K562 (cell line): Measurements from ENCODE around the gene NEXN. TPM values are rescaled to one million over a fixed set of nuclear protein-coding genes. Genes with fewer than 3 reads are reported as not detected.

ENCODE experiments used
- ATF6 ChIP-seq: sonication (generic); formaldehyde crosslinking; IDR thresholded peaks from 2 replicates; pipeline ENCODE4 v1.4.0; 2020; ENCODE audit warnings: mild to moderate bottlenecking, missing genetic modification reagents
- BACH1 ChIP-seq: fragments of 200-800 bp; sonication (Bioruptor generic); IDR thresholded peaks from 2 replicates; pipeline ENCODE4 v1.6.1; 2016; ENCODE audit warnings: missing genetic modification characterization, missing compliant biosample characterization
- BRD9 ChIP-seq: fragments of 450-650 bp; IDR thresholded peaks from 2 replicates; pipeline ENCODE4 v1.6.1; 2018; ENCODE audit warnings: low read depth; ENCODE audit not compliant: partially characterized antibody
- ELF1 ChIP-seq: fragments of 200-800 bp; sonication (Bioruptor generic); IDR thresholded peaks from 2 replicates; pipeline ENCODE4 v1.6.1; 2016; ENCODE audit warnings: missing genetic modification characterization, missing compliant biosample characterization
- ELK1 ChIP-seq: sonication (generic); formaldehyde crosslinking; IDR thresholded peaks from 2 replicates; pipeline ENCODE4 v1.8.1; 2022; ENCODE audit warnings: missing genetic modification reagents
- ETV5 ChIP-seq: sonication (generic); formaldehyde crosslinking; IDR thresholded peaks from 2 replicates; pipeline ENCODE4 v1.4.0; 2020; ENCODE audit warnings: low read depth, mild to moderate bottlenecking, missing genetic modification reagents
- HOMEZ ChIP-seq: fragments of 250-450 bp; sonication (Bioruptor Pico); IDR thresholded peaks from 2 replicates; pipeline ENCODE4 v1.4.0; 2020; ENCODE audit warnings: mild to moderate bottlenecking, moderate library complexity
- IRF9 ChIP-seq: fragments of 450-650 bp; IDR thresholded peaks from 2 replicates; pipeline ENCODE4 v1.6.1; 2016; ENCODE audit warnings: missing biosample characterization, missing genetic modification characterization
- KDM4B ChIP-seq, 2 experiments: fragments of 450-650 bp in 1 of 2; sonication (generic) in 1 of 2; IDR thresholded peaks; 2 replicates each; pipeline ENCODE4 v1.6.1; 2016 to 2017; ENCODE audit warnings: borderline replicate concordance in 2 of 2, antibody characterized with exemption in 1 of 2, low read depth in 1 of 2, mild to moderate bottlenecking in 1 of 2
- LCOR ChIP-seq: sonication (generic); formaldehyde crosslinking; IDR thresholded peaks from 2 replicates; pipeline ENCODE4 v1.8.0; 2022; ENCODE audit warnings: mild to moderate bottlenecking, missing genetic modification reagents
- MEF2D ChIP-seq: conservative IDR thresholded peaks from 2 replicates; pipeline ENCODE4 v1.6.1; 2016; ENCODE audit warnings: low read depth, missing genetic modification characterization, missing compliant biosample characterization
- PTRF ChIP-seq: fragments of 450-650 bp; IDR thresholded peaks from 2 replicates; pipeline ENCODE4 v1.6.1; 2016; ENCODE audit warnings: mild to moderate bottlenecking, missing genetic modification characterization, missing compliant biosample characterization
- SAP30 ChIP-seq: fragments of 200-600 bp; sonication (generic); IDR thresholded peaks from 2 replicates; pipeline ENCODE4 v1.6.1; 2012; ENCODE audit warnings: borderline replicate concordance, low read depth, mild to moderate bottlenecking, moderate library complexity, low read length, control low read depth, inconsistent platforms; ENCODE audit not compliant: insufficient read depth, poor library complexity, severe bottlenecking
- ZBTB5 ChIP-seq: fragments of 450-650 bp; IDR thresholded peaks from 2 replicates; pipeline ENCODE4 v1.6.1; 2017; ENCODE audit warnings: antibody characterized with exemption
- ZNF133 ChIP-seq: fragments of 250-450 bp; sonication (Bioruptor Pico); IDR thresholded peaks from 2 replicates; pipeline ENCODE4 v1.4.0; 2020; ENCODE audit warnings: mild to moderate bottlenecking
- ZNF143 ChIP-seq: sonication (generic); formaldehyde crosslinking; IDR thresholded peaks from 2 replicates; pipeline ENCODE4 v1.9.0; 2022; ENCODE audit warnings: mild to moderate bottlenecking, missing genetic modification reagents
- ZNF324 ChIP-seq: fragments of 250-450 bp; sonication (Bioruptor Pico); IDR thresholded peaks from 2 replicates; pipeline ENCODE4 v1.4.0; 2020; ENCODE audit warnings: mild to moderate bottlenecking
- ZNF57 ChIP-seq: fragments of 450-650 bp; formaldehyde crosslinking; IDR thresholded peaks from 2 replicates; pipeline ENCODE4 v1.4.0; 2020; ENCODE audit warnings: mild to moderate bottlenecking, moderate library complexity
- ZNF696 ChIP-seq: fragments of 250-450 bp; sonication (Bioruptor Pico); conservative IDR thresholded peaks from 2 replicates; pipeline ENCODE4 v1.4.0; 2020; ENCODE audit warnings: mild to moderate bottlenecking, moderate library complexity
- ZNF707 ChIP-seq: fragments of 250-450 bp; sonication (Bioruptor Pico); conservative IDR thresholded peaks from 2 replicates; pipeline ENCODE4 v1.8.0; 2022; ENCODE audit warnings: inconsistent platforms, mild to moderate bottlenecking, moderate library complexity
- polyA plus RNA-seq, 8 experiments: library from polyadenylated mRNA; depleted of rRNA in 4 of 8; stranded (reverse) in 5 of 8; unstranded in 3 of 8; fragments of >200 nt; fragmentation: Nextera tagmentation in 2 of 8; fragmentation: Illumina TruSeq in 1 of 8; extraction: Ambion mirVana in 2 of 8; extraction: Trizol in 1 of 8; gene quantifications; 2 replicates each; pipeline versions ENCODE4 v1.2.1 to v1.2.3, GENCODE V29; 2011 to 2014; ENCODE audit warnings: inconsistent platforms in 1 of 8, missing spikeins in 1 of 8
- total RNA-seq, 7 experiments: library from RNA; depleted of rRNA in 6 of 7; stranded (reverse); fragments of >200 nt in 6 of 7; fragmentation: Illumina TruSeq in 2 of 7; extraction: Trizol in 2 of 7; gene quantifications; 2 replicates each; pipeline versions ENCODE4 v1.2.1 to v1.2.3, GENCODE V29; 2011 to 2021; ENCODE audit warnings: low replicate concordance in 1 of 7

NEXN gene
- total and polyA plus RNA-seq, 9 of the 15 experiments (the other 6 are each of a cell fraction or from before 2014, with no cell fraction given), result 0.18 to 1.8 (median 0.76) TPM

GRCh38 chr1:77978293-77978968 lies 90.0 kb downstream of the NEXN start (continued):
- TF ChIP-seq ZNF707 (CRISPR knock-in tag) (no peak), ZNF324 (CRISPR knock-in tag) (no peak), SAP30 (peak; percentile 32), ZNF143 (CRISPR knock-in tag) (no peak; the same call in 1 of the 2 replicates), ETV5 (no peak), BACH1 (no peak), PTRF (no peak), MEF2D (tag) (no peak), ELF1 (tag) (peak; percentile 66), ATF6 (CRISPR knock-in tag) (0 out of 2 replicates have a peak, but pooled peaks have one; percentile 10), ELK1 (CRISPR knock-in tag) (no peak), ZBTB5 (no peak), ZNF696 (no peak), LCOR (CRISPR knock-in tag) (peak; percentile 2; the same call in 1 of the 2 replicates), ZNF133 (CRISPR knock-in tag) (no peak), KDM4B (IDR thresholded peaks at IDR 0.05; ENCODE audit: borderline replicate concordance in 2 of 2, low read depth in 1 of 2) (no peak), IRF9 (tag) (no peak), BRD9 (peak; percentile 61), ZNF57 (CRISPR knock-in tag) (no peak), HOMEZ (CRISPR knock-in tag) (no peak)
